Neural cell (in vitro differentiated cells): ENCODE results near the gene HIBCH. TPM values are rescaled to one million over a fixed set of nuclear protein-coding genes. Genes with fewer than 3 reads are reported as not detected.

Experiments
- H2AFZ ChIP-seq: fragments of 200-600, 300-800 bp; sonication (generic), shearing (Covaris generic); 2 replicates; pipeline ENCODE4 v1.6.0; 2014; ENCODE audit warnings: low read depth, mild to moderate bottlenecking, antibody characterized with exemption, low read length, moderate library complexity
- H3F3A ChIP-seq: fragments of 200-600 bp; shearing (Covaris generic); 2 replicates; pipeline ENCODE4 v1.6.1; 2016; ENCODE audit warnings: mild to moderate bottlenecking, moderate library complexity, mixed read lengths, antibody characterized with exemption, low read length; ENCODE audit not compliant: insufficient read depth, poor library complexity, severe bottlenecking
- H3K27ac ChIP-seq: fragments of 200-600, 300-800 bp; sonication (generic), shearing (Covaris generic); 2 replicates; pipeline ENCODE4 v1.5.1; 2014; ENCODE audit warnings: mild to moderate bottlenecking, low read length, moderate library complexity
- H3K27me3 ChIP-seq: fragments of 300-800, 200-600 bp; sonication (generic), shearing (Covaris generic); 2 replicates; pipeline ENCODE4 v1.6.0; 2014; ENCODE audit warnings: mild to moderate bottlenecking, low read depth, low read length, moderate library complexity; ENCODE audit not compliant: insufficient read depth
- H3K36me3 ChIP-seq: fragments of 300-800, 200-600 bp; sonication (generic), shearing (Covaris generic); 2 replicates; pipeline ENCODE4 v1.5.1; 2014; ENCODE audit warnings: mild to moderate bottlenecking, antibody characterized with exemption, low read length, moderate library complexity; ENCODE audit not compliant: insufficient read depth
- H3K4me2 ChIP-seq: fragments of 300-800, 200-600 bp; sonication (generic), shearing (Covaris generic); 2 replicates; pipeline ENCODE4 v1.6.0; 2014; ENCODE audit warnings: mild to moderate bottlenecking, low read length
- H3K4me3 ChIP-seq: fragments of 300-800, 200-600 bp; sonication (generic), shearing (Covaris generic); 2 replicates; pipeline ENCODE4 v1.5.1; 2014; ENCODE audit warnings: mild to moderate bottlenecking, low read length, moderate library complexity
- H3K79me2 ChIP-seq: fragments of 200-600 bp; shearing (Covaris generic); replicated peaks from 2 replicates; pipeline ENCODE4 v1.6.0; 2014; ENCODE audit warnings: mild to moderate bottlenecking, low read length, moderate library complexity; ENCODE audit not compliant: insufficient read depth
- H3K9ac ChIP-seq: fragments of 300-800, 200-600 bp; sonication (generic), shearing (Covaris generic); 2 replicates; pipeline ENCODE4 v1.6.1; 2016; ENCODE audit warnings: mild to moderate bottlenecking, low read length, mixed read lengths
- H3K9me2 ChIP-seq: fragments of 200-600 bp; shearing (Covaris generic); 2 replicates; pipeline ENCODE4 v1.6.1; 2016; ENCODE audit warnings: mild to moderate bottlenecking, low read length, mixed read lengths; ENCODE audit not compliant: insufficient read depth
- H3K9me3 ChIP-seq: fragments of 200-600, 300-800 bp; sonication (generic), shearing (Covaris generic); 2 replicates; pipeline ENCODE4 v1.6.1; 2016; ENCODE audit warnings: mild to moderate bottlenecking, mixed run types, low read length, moderate library complexity, mixed read lengths
- H4K20me1 ChIP-seq: fragments of 200-600 bp; shearing (Covaris generic); 2 replicates; pipeline ENCODE4 v1.6.1; 2016; ENCODE audit warnings: mild to moderate bottlenecking, mixed run types; ENCODE audit not compliant: insufficient read depth
- EP300 ChIP-seq: fragments of 450-650 bp; conservative IDR thresholded peaks from 2 replicates; pipeline ENCODE4 v1.6.1; 2014; ENCODE audit warnings: antibody characterized with exemption, mild to moderate bottlenecking, moderate library complexity; ENCODE audit not compliant: poor library complexity, severe bottlenecking
- EZH2 ChIP-seq: fragments of 200-600, 300-800 bp; shearing (Covaris generic), sonication (generic); IDR thresholded peaks from 2 replicates; pipeline ENCODE4 v1.6.1; 2014; ENCODE audit warnings: antibody characterized with exemption, low read length, borderline replicate concordance, mild to moderate bottlenecking; ENCODE audit not compliant: insufficient read depth, poor library complexity, severe bottlenecking
- MXI1 ChIP-seq: fragments of 450-650 bp; conservative IDR thresholded peaks from 2 replicates; pipeline ENCODE4 v1.6.1; 2014; ENCODE audit warnings: antibody characterized with exemption, mild to moderate bottlenecking; ENCODE audit not compliant: poor library complexity, severe bottlenecking
- POLR2AphosphoS5 ChIP-seq: IDR thresholded peaks from 2 replicates; pipeline ENCODE4 v1.6.1; 2012
- RAD21 ChIP-seq: fragments of 450-650 bp; conservative IDR thresholded peaks from 2 replicates; pipeline ENCODE4 v1.6.1; 2014; ENCODE audit warnings: antibody characterized with exemption, mild to moderate bottlenecking, moderate library complexity
- SMC3 ChIP-seq: fragments of 450-650 bp; conservative IDR thresholded peaks from 2 replicates; pipeline ENCODE4 v1.6.1; 2014; ENCODE audit warnings: antibody characterized with exemption, mild to moderate bottlenecking, moderate library complexity; ENCODE audit not compliant: poor library complexity
- TAF1 ChIP-seq: IDR thresholded peaks from 2 replicates; pipeline ENCODE4 v1.6.1; 2012; ENCODE audit warnings: low read depth
- polyA plus RNA-seq: library from polyadenylated mRNA; depleted of rRNA; stranded (reverse); fragments of >200 nt; gene quantifications from 2 replicates; pipeline ENCODE4 v1.2.3, GENCODE V29; 2014
- TF ChIP-seq, protein P1 (sequence below): IDR thresholded peaks from 2 replicates; pipeline ENCODE4 v1.6.1; 2012; ENCODE audit warnings: borderline replicate concordance
- TF ChIP-seq, protein P2 (sequence below): fragments of 450-650 bp; IDR thresholded peaks from 2 replicates; pipeline ENCODE4 v1.5.1; 2014; ENCODE audit warnings: antibody characterized with exemption, mild to moderate bottlenecking, moderate library complexity; ENCODE audit not compliant: poor library complexity, severe bottlenecking

Gene HIBCH
- polyA plus RNA-seq, 1 donor from 2014 or later: 17.8 TPM

DNA sequence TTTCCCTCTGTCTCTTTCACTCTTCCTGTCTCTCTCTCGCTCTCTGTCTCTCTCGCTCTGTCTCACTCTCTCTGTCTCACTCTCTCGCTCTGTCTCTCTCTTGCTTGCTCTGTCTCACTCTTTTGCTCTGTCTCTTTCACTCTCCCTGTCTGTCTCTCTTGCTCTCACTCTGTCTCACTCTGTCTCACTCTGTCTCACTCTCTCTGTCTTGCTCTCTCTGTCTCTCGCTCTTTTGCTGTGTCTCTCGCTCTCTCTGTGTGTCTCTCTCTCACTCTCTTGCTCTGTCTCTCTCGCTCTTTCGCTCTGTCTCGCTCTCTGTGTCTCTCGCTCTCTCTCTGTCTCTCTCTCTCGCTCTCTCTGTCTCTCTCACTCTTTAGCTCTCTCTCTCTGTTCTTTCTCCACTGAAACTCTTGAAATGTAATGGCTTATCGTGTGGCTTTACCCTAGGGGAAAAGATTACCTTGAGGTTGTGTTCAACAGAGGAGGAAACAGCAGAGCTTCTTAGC lies 46.7 kb upstream of the HIBCH start:
- no peaks in the 10 kb centered on the region for H3K79me2 ChIP-seq
- no peak overlapping the region for H2AFZ ChIP-seq
- no peaks in the 10 kb centered on the region for H4K20me1 ChIP-seq
- H3K4me2 ChIP-seq: no peak overlapping the region
- no peaks in the 10 kb centered on the region for H3K27me3 ChIP-seq
- no peak for TF ChIP-seq EP300
- TF ChIP-seq, protein P1, sequence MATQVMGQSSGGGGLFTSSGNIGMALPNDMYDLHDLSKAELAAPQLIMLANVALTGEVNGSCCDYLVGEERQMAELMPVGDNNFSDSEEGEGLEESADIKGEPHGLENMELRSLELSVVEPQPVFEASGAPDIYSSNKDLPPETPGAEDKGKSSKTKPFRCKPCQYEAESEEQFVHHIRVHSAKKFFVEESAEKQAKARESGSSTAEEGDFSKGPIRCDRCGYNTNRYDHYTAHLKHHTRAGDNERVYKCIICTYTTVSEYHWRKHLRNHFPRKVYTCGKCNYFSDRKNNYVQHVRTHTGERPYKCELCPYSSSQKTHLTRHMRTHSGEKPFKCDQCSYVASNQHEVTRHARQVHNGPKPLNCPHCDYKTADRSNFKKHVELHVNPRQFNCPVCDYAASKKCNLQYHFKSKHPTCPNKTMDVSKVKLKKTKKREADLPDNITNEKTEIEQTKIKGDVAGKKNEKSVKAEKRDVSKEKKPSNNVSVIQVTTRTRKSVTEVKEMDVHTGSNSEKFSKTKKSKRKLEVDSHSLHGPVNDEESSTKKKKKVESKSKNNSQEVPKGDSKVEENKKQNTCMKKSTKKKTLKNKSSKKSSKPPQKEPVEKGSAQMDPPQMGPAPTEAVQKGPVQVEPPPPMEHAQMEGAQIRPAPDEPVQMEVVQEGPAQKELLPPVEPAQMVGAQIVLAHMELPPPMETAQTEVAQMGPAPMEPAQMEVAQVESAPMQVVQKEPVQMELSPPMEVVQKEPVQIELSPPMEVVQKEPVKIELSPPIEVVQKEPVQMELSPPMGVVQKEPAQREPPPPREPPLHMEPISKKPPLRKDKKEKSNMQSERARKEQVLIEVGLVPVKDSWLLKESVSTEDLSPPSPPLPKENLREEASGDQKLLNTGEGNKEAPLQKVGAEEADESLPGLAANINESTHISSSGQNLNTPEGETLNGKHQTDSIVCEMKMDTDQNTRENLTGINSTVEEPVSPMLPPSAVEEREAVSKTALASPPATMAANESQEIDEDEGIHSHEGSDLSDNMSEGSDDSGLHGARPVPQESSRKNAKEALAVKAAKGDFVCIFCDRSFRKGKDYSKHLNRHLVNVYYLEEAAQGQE: no peak
- TF ChIP-seq RAD21: no peak
- TF ChIP-seq TAF1: no peak
- TF ChIP-seq, protein P2, sequence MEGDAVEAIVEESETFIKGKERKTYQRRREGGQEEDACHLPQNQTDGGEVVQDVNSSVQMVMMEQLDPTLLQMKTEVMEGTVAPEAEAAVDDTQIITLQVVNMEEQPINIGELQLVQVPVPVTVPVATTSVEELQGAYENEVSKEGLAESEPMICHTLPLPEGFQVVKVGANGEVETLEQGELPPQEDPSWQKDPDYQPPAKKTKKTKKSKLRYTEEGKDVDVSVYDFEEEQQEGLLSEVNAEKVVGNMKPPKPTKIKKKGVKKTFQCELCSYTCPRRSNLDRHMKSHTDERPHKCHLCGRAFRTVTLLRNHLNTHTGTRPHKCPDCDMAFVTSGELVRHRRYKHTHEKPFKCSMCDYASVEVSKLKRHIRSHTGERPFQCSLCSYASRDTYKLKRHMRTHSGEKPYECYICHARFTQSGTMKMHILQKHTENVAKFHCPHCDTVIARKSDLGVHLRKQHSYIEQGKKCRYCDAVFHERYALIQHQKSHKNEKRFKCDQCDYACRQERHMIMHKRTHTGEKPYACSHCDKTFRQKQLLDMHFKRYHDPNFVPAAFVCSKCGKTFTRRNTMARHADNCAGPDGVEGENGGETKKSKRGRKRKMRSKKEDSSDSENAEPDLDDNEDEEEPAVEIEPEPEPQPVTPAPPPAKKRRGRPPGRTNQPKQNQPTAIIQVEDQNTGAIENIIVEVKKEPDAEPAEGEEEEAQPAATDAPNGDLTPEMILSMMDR: no peak
- TF ChIP-seq EZH2: no peak
- TF ChIP-seq POLR2AphosphoS5: no peak
- no peak for TF ChIP-seq MXI1
- no peak for TF ChIP-seq SMC3
- H3K9ac ChIP-seq: no peak overlapping the region
- no peaks in the 10 kb centered on the region for H3F3A ChIP-seq
- no peaks in the 10 kb centered on the region for H3K9me3 ChIP-seq
- H3K27ac ChIP-seq: no peak overlapping the region
- H3K36me3 ChIP-seq: no peaks in the 10 kb centered on the region
- no peak overlapping the region for H3K4me3 ChIP-seq
- H3K9me2 ChIP-seq: no peaks in the 10 kb centered on the region

DNA sequence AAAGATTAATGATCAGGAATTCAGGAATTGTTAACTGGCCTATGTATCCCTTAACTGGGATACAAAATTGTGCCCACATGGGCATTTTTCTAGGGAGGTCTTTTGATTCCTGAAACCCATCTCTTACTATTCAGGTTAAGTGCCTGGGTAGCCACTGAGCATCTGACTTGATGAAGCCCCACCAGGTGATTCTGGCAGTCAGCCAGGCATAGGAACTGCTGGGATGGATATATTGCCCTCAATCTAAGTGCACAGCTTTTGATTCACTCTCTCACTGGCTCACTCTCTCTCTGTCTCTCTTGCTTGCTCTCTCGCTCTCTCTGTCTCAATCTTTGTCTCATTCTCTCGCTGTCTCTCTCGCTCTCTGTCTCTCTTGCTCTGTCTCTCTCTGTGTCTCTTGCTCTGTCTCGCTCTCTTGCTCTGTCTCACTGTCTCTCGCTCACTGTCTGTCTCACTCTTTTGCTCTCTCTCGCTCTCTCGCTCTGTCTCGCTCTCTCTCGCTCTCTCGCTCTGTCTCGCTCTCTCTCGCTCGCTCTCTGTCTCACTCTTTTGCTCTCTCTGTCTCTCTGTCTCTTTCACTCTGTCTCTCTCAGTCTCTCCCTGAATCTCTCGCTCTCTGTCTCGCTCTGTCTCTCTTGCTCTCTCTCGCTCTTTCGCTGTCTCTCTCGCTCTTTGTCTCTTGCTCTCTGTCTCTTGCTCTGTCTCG lies 46.0 kb upstream of the HIBCH start:
- Histone ChIP-seq H3F3A (no peaks in the 10 kb centered on the region), H3K4me3 (no peak overlapping the region), H4K20me1 (no peaks in the 10 kb centered on the region), H3K9ac (no peak overlapping the region), H3K9me3 (no peaks in the 10 kb centered on the region), H3K4me2 (no peak overlapping the region), H3K79me2 (no peaks in the 10 kb centered on the region), H3K36me3 (no peaks in the 10 kb centered on the region), H2AFZ (no peak overlapping the region), H3K27ac (no peak overlapping the region), H3K27me3 (no peaks in the 10 kb centered on the region), H3K9me2 (no peaks in the 10 kb centered on the region)
- no peak for TF ChIP-seq POLR2AphosphoS5
- TF ChIP-seq, protein P1: no peak
- no peak for TF ChIP-seq MXI1
- no peak for TF ChIP-seq EP300
- TF ChIP-seq EZH2: no peak
- TF ChIP-seq TAF1: no peak
- TF ChIP-seq, protein P2: no peak
- no peak for TF ChIP-seq SMC3
- no peak for TF ChIP-seq RAD21
